DOHH2 (cell line): ENCODE results near the gene GPANK1.

Experiments
- EZH2phosphoT487 ChIP-seq: fragments of 200-600 bp; sonication (generic); IDR thresholded peaks from 2 replicates; pipeline ENCODE4 v1.6.1; 2017; ENCODE audit warnings: borderline replicate concordance, mild to moderate bottlenecking, antibody characterized with exemption, low read length, moderate library complexity, mixed read lengths
- TF ChIP-seq, protein P1 (sequence below): fragments of 200-600 bp; sonication (generic); IDR thresholded peaks from one replicate; pipeline ENCODE4 v1.5.1; 2014; ENCODE audit warnings: antibody characterized with exemption, mild to moderate bottlenecking, low read depth, low read length; ENCODE audit not compliant: poor library complexity, severe bottlenecking

DNA sequence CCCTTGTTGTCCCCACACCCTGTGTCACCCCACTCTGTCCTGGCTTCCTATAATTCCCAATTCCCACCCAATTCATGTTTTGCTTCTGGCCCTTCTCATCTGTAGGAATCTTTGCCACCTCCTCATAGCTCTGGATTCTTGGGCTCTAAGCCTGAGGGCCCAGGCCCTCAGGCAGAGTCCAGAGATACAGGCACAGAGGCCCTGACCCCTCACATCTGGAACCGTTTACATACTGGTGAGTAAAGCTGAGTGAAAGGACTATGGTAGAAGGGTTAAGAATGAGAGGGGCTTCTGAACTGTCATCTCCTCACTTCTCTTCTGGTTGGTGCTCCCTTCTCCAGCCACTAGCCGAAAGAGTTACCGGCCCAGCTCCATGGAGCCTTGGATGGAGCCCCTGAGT is 30.7 kb downstream of the GPANK1 start:
- TF ChIP-seq, protein P1, sequence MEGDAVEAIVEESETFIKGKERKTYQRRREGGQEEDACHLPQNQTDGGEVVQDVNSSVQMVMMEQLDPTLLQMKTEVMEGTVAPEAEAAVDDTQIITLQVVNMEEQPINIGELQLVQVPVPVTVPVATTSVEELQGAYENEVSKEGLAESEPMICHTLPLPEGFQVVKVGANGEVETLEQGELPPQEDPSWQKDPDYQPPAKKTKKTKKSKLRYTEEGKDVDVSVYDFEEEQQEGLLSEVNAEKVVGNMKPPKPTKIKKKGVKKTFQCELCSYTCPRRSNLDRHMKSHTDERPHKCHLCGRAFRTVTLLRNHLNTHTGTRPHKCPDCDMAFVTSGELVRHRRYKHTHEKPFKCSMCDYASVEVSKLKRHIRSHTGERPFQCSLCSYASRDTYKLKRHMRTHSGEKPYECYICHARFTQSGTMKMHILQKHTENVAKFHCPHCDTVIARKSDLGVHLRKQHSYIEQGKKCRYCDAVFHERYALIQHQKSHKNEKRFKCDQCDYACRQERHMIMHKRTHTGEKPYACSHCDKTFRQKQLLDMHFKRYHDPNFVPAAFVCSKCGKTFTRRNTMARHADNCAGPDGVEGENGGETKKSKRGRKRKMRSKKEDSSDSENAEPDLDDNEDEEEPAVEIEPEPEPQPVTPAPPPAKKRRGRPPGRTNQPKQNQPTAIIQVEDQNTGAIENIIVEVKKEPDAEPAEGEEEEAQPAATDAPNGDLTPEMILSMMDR, result no peak
- no peak for TF ChIP-seq EZH2phosphoT487
